Sigmoid colon (tissue), 7 donors: ENCODE data around the gene SLC35A4. TPM values are rescaled to one million over a fixed set of nuclear protein-coding genes. Genes with fewer than 3 reads are reported as not detected.
"Not testable (repeated sequence)": the region's sequence is repeated elsewhere in the genome, so short reads cannot be mapped to it uniquely, and the experiment has no call there.

Experiments used
- DNase-seq: peaks from one replicate; pipeline ENCODE4 v3.0.0-alpha.2; 2019
- H3K27ac ChIP-seq, 4 donors: fragments of 200-600 bp; sonication (generic); one replicate each; pipeline ENCODE4 v1.5.1; 2016 to 2019; ENCODE audit warnings: mild to moderate bottlenecking in 1 of 4
- H3K27me3 ChIP-seq, 3 donors: fragments of 200-600 bp; sonication (generic); one replicate each; pipeline ENCODE4 v1.5.1; 2019; ENCODE audit warnings: mild to moderate bottlenecking in 1 of 3
- H3K36me3 ChIP-seq, 4 donors: fragments of 200-600 bp; sonication (generic); one replicate each; pipeline ENCODE4 v1.5.1; 2016 to 2019
- H3K4me1 ChIP-seq, 4 donors: fragments of 200-600 bp; sonication (generic); one replicate each; pipeline ENCODE4 v1.5.1; 2017 to 2019
- H3K4me3 ChIP-seq, 4 donors: fragments of 200-600 bp; sonication (generic); one replicate each; pipeline ENCODE4 v1.5.1; 2017 to 2019; ENCODE audit warnings: mild to moderate bottlenecking in 2 of 4, moderate library complexity in 1 of 4
- H3K9me3 ChIP-seq, 4 donors: fragments of 200-600 bp in 3 of 4; sonication (generic) in 3 of 4; one replicate each; pipeline versions ENCODE4 v1.5.1 to v1.6.1; 2013 to 2019
- CTCF ChIP-seq, 4 experiments: fragments of 450-650 bp in 3 of 4; fragments of 200-600 bp in 1 of 4; IDR thresholded peaks; one replicate each; pipeline ENCODE4 v1.5.1; 2016 to 2019; ENCODE audit warnings: antibody characterized with exemption in 4 of 4, mild to moderate bottlenecking in 3 of 4, moderate library complexity in 2 of 4
- EP300 ChIP-seq, 4 donors: sonication (generic); formaldehyde crosslinking; IDR thresholded peaks; one replicate each; pipeline ENCODE4 v1.6.1; 2017; ENCODE audit warnings: antibody characterized with exemption in 4 of 4
- POLR2A ChIP-seq, 2 donors: fragments of 450-650 bp; IDR thresholded peaks; one replicate each; pipeline ENCODE4 v1.6.1; 2016; ENCODE audit warnings: antibody characterized with exemption in 2 of 2, mild to moderate bottlenecking in 2 of 2, moderate library complexity in 2 of 2
- POLR2AphosphoS5 ChIP-seq, 4 donors: sonication (generic); formaldehyde crosslinking; IDR thresholded peaks; one replicate each; pipeline ENCODE4 v1.6.1; 2017; ENCODE audit warnings: antibody characterized with exemption in 4 of 4
- WGBS, 2 donors: extraction: QIAGEN DNeasy Blood & Tissue Kit; methylation state at CpG; one replicate each; pipeline ENCODE4 v1.1.7; 2013; 5-methylcytosine and 5-hydroxymethylcytosine counted together
- intact Hi-C: fragments of 100-400 bp; cut with DNase I; formaldehyde crosslinking; loops from one replicate; pipeline ENCODE4 v1.15.1; 2023
- polyA plus RNA-seq, 3 donors: library from polyadenylated mRNA; stranded (reverse); fragments of 200-250 nt; gene quantifications; one replicate each; pipeline ENCODE4 v1.2.3, GENCODE V29; 2013
- total RNA-seq, 4 donors: library from RNA; depleted of rRNA; stranded (reverse); fragments of >200 nt; gene quantifications; one replicate each; pipeline ENCODE4 v1.1.0, GENCODE V29; 2016
- donor health status: healthy with polysubstance abuse.
- donor health status: Bipolar disorder and iron deficiency.
- donor health status: healthy.

Gene SLC35A4
- total and polyA plus RNA-seq, 7 donors: 14.2 to 101 (median 19.7) TPM

- Histone ChIP-seq H3K27me3 (no peaks in the 10 kb centered on the region), H3K27ac (peak overlapping the region in 1 of 4 donors; percentile 30), H3K4me1 (no peaks in the 10 kb centered on the region), H3K4me3 (peak overlapping the region in 1 of 4 donors; percentile 1), H3K36me3 (no peaks in the 10 kb centered on the region), H3K9me3 (no peaks in the 10 kb centered on the region)
- DNase-seq: no peak
- TF ChIP-seq CTCF (IDR thresholded peaks at IDR 0.05) (no peak), POLR2A (IDR thresholded peaks at IDR 0.05) (no peak), EP300 (IDR thresholded peaks at IDR 0.05) (no peak), POLR2AphosphoS5 (IDR thresholded peaks at IDR 0.05) (peak in 2 of 4 donors; percentile 8 to 26)
- WGBS, 2 donors: 78 to 83% methylated on average over 1 of the region's 1 CpG
- intact Hi-C loops: no loop called here
Observed at GRCh38 chr5:140596321-140596741, 31.7 kb downstream of the SLC35A4 start.

GRCh38 chr5:140598836-140599235 lies 34.2 kb downstream of the SLC35A4 start:
- DNase-seq: no peak
- 94 to 95% methylated on average over 2 of the region's 2 CpGs for WGBS, 2 donors
- TF ChIP-seq POLR2A (IDR thresholded peaks at IDR 0.05) (no peak), POLR2AphosphoS5 (IDR thresholded peaks at IDR 0.05) (no peak), EP300 (IDR thresholded peaks at IDR 0.05) (no peak), CTCF (IDR thresholded peaks at IDR 0.05) (no peak)
- no peaks in the 10 kb centered on the region for H3K4me1 ChIP-seq
- no peaks in the 10 kb centered on the region for H3K36me3 ChIP-seq
- no peaks in the 10 kb centered on the region for H3K27me3 ChIP-seq
- intact Hi-C loops: no loop called here
- H3K9me3 ChIP-seq: no peaks in the 10 kb centered on the region
- no peak overlapping the region for H3K4me3 ChIP-seq
- no peak overlapping the region for H3K27ac ChIP-seq

GRCh38 chr5:140600096-140600495 lies 35.5 kb downstream of the SLC35A4 start:
- Histone ChIP-seq H3K4me1 (no peaks in the 10 kb centered on the region), H3K9me3 (no peaks in the 10 kb centered on the region), H3K27ac (no peak overlapping the region), H3K4me3 (no peak overlapping the region), H3K27me3 (no peaks in the 10 kb centered on the region), H3K36me3 (no peaks in the 10 kb centered on the region)
- no peak for TF ChIP-seq CTCF (IDR thresholded peaks at IDR 0.05)
- no peak for TF ChIP-seq EP300 (IDR thresholded peaks at IDR 0.05)
- no peak for TF ChIP-seq POLR2A (IDR thresholded peaks at IDR 0.05)
- TF ChIP-seq POLR2AphosphoS5 (IDR thresholded peaks at IDR 0.05): no peak
- intact Hi-C loops: no loop called here
- no peak for DNase-seq

- H3K27me3 ChIP-seq: no peaks in the 10 kb centered on the region
- H3K4me3 ChIP-seq: no peak overlapping the region
- peak overlapping the region in 3 of 4 donors; percentile 32 to 60 (median 40) for H3K27ac ChIP-seq
- intact Hi-C loops: no loop called here
- H3K9me3 ChIP-seq: no peaks in the 10 kb centered on the region
- 81 to 84% methylated on average over 4 of the region's 4 CpGs for WGBS, 2 donors
- no peaks in the 10 kb centered on the region for H3K4me1 ChIP-seq
- TF ChIP-seq POLR2AphosphoS5 (IDR thresholded peaks at IDR 0.05) (no peak), CTCF (IDR thresholded peaks at IDR 0.05) (no peak), POLR2A (IDR thresholded peaks at IDR 0.05) (no peak), EP300 (IDR thresholded peaks at IDR 0.05) (no peak)
- no peaks in the 10 kb centered on the region for H3K36me3 ChIP-seq
- DNase-seq: no peak
Observed at GRCh38 chr5:140602147-140602546, 37.5 kb downstream of the SLC35A4 start.

GRCh38 chr5:140603446-140603698 lies 38.7 kb downstream of the SLC35A4 start:
- not testable (repeated sequence) for H3K9me3 ChIP-seq, H3K27ac ChIP-seq

More at GRCh38 chr5:140603446-140603698, 38.7 kb downstream of the SLC35A4 start:
- DNase-seq, H3K4me3 ChIP-seq, H3K36me3 ChIP-seq, intact Hi-C loops, H3K27me3 ChIP-seq, H3K4me1 ChIP-seq: not testable (repeated sequence)
- 95 to 96% methylated on average over 4 of the region's 4 CpGs for WGBS, 2 donors
